NCI-H2196 treated with DMSO at 0.1 percent for 48 hours (cell line): Measurements from ENCODE around the gene NRXN3.

Experiments
- DNase-seq: peaks from one replicate; lab custom pipeline; 2025; ENCODE audit not compliant: unreplicated experiment; lab: John Stamatoyannopoulos, UW

Gene NRXN3

DNA sequence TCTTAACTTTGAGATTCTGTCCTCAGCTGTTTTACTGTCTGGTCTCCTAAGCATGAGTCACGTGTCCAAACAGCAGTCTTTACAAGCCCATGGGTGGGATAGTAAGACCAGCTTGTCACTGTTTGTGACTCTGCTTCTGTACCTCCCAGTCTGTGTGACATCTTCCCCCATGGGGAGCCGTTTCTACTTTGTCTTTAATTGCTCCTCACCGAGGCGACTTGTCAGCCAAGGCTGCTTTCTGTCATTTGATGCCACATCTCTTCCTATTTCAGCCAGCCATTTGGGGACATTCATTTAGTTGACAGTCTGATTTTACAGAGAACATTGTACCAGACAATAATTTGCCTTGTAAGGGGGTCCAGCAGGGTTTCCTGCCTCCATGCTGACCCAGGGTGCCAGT, 534.8 kb downstream of the NRXN3 start:
- DNase-seq: no peak

- no peak for DNase-seq
Observed at GRCh38 chr14:78705989-78706388, 535.8 kb downstream of the NRXN3 start.

DNA sequence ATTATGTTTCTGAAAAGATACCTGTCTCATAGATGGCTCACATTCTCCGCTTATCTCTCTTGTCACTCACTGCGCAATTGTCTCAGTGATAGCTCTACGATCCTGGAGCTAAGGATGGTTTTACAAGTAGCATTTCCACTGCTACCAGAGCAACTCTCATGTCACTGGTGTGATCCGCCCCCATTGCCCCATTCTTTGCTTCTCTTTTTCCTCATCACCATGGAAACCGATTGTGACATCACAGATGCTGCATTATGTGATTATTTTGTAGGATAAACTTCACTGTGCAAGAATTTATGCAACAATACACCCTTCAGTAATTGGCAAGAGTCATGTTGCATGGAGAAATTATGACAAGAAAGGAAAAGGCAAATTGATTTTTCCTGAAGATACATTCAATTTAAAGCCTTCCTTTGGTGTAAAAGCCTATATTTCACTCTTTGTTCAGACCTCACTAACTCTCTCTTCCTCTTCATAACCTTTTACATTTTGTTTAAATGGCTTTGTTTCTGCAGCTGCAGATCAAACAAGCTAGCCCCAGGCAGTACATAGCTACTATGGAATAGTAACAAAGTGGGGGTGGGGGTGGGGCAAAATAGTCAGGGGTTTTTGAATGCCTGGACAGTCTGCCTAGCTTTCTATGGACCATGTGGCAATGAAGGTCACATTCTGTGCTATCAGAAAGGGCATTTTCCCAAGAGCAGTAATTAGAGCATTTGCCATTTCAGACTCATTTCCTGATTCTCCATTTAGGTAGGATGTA, 539.8 kb downstream of the NRXN3 start:
- DNase-seq: no peak

DNA sequence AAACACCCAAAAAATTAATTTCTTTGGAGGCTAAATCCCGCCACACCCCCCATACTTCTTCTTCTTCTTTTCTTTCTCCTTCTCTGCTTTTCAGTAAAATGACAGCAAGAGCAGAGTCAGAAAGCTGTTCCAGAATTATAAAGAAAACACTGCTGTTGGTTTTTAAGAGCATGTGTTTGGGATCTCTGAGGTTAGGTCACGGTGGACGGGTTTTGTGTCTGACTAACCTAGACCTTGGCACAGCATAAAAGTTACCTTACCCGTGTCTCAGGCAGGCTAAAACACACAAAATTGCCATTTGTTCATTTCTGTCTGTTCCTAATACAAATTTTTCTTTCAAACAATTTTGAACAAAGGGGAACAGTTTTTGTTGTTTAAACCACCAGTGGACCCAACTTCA, 540.8 kb downstream of the NRXN3 start:
- DNase-seq: no peak

DNA sequence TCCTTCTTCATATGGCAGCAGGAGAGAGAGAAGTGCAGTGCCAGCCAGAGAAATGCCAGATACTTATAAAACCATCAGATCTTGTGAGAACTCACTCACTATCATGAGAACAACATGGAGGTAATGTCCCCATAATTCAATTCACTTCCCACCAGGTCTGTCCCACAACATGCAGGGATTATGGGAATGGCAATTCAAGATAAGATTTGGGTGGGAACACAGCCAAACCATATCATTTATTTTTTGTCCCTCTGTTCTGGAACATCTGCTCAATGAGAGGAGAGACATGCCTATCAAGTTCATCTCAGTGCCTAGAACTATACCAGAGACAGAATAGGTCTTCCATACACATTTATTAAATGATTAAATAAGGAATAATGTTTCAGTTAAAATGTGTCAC, 543.5 kb downstream of the NRXN3 start:
- DNase-seq: no peak

DNA sequence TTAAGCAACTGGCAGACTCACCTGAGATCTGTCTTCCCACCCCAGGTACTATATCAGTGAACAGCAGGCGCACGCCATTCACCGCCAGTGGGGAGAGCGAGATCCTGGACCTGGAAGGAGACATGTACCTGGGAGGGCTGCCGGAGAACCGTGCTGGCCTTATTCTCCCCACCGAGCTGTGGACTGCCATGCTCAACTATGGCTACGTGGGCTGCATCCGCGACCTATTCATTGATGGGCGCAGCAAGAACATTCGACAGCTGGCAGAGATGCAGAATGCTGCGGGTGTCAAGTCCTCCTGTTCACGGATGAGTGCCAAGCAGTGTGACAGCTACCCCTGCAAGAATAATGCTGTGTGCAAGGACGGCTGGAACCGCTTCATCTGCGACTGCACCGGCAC, 544.5 kb downstream of the NRXN3 start:
- DNase-seq: no peak

- no peak for DNase-seq
Observed at GRCh38 chr14:78721756-78722480, 551.7 kb downstream of the NRXN3 start.

- DNase-seq: no peak
Observed at GRCh38 chr14:78725086-78725485, 554.9 kb downstream of the NRXN3 start.

GRCh38 chr14:78737116-78737515, 566.9 kb downstream of the NRXN3 start:
- no peak for DNase-seq

DNA sequence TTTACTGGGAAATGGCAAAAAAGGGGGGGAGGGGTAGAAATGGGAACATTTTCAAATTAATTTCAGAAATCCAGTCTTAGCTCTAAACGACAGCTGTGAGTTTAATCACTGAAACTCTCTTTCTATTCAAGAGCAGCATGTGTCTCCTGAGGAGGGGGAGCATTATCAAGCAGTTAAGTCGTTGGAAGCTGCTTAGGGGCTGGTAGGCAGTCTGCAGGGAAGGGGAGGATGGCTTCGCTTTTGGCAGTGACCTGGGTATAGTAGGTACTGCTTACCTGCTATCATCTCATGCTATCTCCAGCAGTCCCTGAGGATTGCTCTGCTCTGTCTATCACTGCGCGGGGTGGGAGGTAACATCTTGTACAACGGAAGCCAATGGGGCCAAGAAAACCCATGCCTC, 567.4 kb downstream of the NRXN3 start:
- DNase-seq: no peak

GRCh38 chr14:78746086-78746595, 576.0 kb downstream of the NRXN3 start:
- no peak for DNase-seq

GRCh38 chr14:78747813-78748212, 577.6 kb downstream of the NRXN3 start:
- DNase-seq: no peak

- no peak for DNase-seq
Observed at GRCh38 chr14:78752518-78753188, 582.5 kb downstream of the NRXN3 start.

DNA sequence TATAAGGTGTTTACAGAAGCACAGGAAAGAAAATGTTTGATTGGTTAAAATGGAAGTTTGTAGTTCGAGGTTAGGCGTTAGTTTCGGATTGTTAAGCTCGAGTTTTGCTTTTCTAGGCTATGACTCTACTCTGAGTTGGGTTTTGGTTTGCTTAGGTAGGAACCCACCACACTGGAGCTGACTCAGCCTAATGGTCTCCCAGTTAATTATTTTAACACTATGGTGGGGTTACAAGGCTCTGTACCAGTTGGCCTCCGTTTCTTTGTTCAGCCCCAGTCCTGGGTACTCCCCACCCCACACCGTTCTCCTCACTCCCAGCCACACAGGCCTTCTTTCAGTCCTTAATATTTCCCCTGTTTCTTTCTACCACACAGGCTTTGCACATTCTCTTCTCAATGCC, 583.9 kb downstream of the NRXN3 start:
- no peak for DNase-seq

- no peak for DNase-seq
Observed at GRCh38 chr14:78758333-78758732, 588.2 kb downstream of the NRXN3 start.

- no peak for DNase-seq
Observed at GRCh38 chr14:78762331-78762730, 592.2 kb downstream of the NRXN3 start.

DNA sequence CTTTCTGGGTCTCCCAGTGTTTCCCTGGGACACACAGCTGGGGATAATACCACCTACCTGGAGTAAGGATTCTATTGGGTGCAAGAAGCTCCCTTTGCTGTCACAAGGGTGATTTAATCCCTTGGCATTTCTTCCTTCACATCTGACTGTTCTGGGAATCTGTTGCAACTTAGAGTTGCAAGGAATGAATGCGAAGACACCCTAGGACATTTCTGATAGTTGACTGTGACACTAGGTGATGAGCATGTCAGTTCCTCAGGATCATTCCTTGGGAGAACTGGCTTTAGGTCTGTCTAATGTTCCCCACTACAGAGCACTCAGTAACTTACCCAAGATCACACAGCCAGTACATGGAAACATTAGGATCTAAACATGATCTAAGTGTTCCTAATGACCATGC, 593.6 kb downstream of the NRXN3 start:
- no peak for DNase-seq

DNA sequence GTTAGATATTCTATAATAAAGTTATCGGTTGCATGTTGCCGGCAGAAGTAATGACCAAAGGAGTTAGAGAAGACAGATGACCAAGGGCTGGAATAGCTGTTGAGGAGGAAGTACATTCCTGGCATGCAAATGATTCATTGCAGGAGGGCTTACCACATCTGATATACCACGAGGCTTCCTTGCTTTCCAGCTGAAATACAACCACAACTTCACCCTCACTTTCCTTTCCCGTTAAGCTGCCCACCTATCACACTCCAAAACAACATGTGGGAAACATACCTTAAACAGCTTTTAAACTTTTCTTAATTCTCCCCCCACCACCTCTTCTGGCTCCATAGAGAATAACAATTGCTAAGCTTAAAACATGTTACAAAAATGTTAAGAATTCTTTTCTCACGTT, 594.1 kb downstream of the NRXN3 start:
- no peak for DNase-seq

GRCh38 chr14:78764645-78765044, 594.5 kb downstream of the NRXN3 start:
- no peak for DNase-seq

DNA sequence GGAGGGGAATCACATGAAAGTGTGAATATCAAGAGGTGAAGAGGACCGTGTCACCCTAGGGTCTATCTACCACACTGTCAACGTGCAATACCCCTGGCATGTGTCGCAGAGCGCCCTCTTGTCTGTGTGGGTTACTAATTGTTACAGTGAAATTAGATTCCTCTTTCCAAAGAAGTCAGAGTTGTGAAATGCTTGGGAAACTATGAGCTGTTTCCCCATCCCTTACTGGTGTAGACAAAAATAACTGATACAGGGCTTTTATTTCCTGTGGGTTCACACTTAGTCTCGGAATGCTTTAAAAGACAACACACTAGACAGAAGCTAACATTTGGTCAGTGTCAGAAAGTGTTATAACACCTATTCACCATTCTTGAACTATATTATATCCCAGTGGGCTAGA, 597.3 kb downstream of the NRXN3 start:
- DNase-seq: no peak

DNA sequence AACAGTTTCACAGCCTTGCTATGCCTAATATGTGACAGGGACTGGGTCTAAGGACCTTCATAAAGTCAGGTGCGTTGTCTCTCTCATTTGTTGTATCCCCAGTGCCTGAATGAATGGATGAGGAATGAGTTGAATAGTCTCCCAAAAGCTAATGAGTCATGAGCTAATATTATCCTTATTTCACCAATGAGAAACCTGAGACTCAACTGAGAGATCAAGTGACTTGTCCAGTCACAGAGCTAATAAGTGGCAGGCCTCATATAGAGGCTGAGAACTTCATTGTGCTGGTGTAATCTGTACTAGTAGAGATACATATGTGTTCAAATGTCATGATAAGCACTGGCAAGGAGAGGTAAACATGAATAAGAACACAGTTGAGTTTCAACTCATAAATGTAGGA, 612.4 kb downstream of the NRXN3 start:
- no peak for DNase-seq

GRCh38 chr14:78785265-78785664, 615.1 kb downstream of the NRXN3 start:
- no peak for DNase-seq
